Activated CD8-positive, alpha-beta T cell treated with anti-CD3 and anti-CD28 coated beads for 36 hours (primary cell): ENCODE results near the gene LY6G5B. TPM values are rescaled to one million over a fixed set of nuclear protein-coding genes. Genes with fewer than 3 reads are reported as not detected.

Source experiments
- ATAC-seq: fragments of 200-7000 bp; cut with Tn5 transposase; one replicate; pipeline ENCODE4 v1.10.0; 2021; ENCODE audit warnings: mild to moderate bottlenecking, moderate library complexity
- CTCF ChIA-PET: fragments of 350-600 bp; sonication (Branson Sonifier 250); formaldehyde crosslinking; loops from one replicate; lab custom pipeline; 2021; ENCODE audit warnings: antibody characterized with exemption; lab: Charles Lee
- POLR2A ChIA-PET: fragments of 350-600 bp; sonication (Branson Sonifier 250); formaldehyde crosslinking; loops from one replicate; lab custom pipeline; 2021; ENCODE audit warnings: antibody characterized with exemption; lab: Charles Lee
- DNase-seq: peaks from one replicate; pipeline ENCODE4 v3.0.0-alpha.2; 2020
- H3K27ac Mint-ChIP-seq: one replicate; pipeline ENCODE4 v1.8.0; 2021; ENCODE audit warnings: mild to moderate bottlenecking, mixed read lengths
- H3K27me3 Mint-ChIP-seq: one replicate; pipeline ENCODE4 v1.8.0; 2021; ENCODE audit warnings: mixed read lengths
- H3K36me3 Mint-ChIP-seq: one replicate; pipeline ENCODE4 v1.8.0; 2021; ENCODE audit warnings: low read depth, mixed read lengths
- H3K4me1 Mint-ChIP-seq: one replicate; pipeline ENCODE4 v1.8.0; 2021; ENCODE audit warnings: low read depth, mixed read lengths
- H3K4me3 Mint-ChIP-seq: one replicate; pipeline ENCODE4 v1.8.0; 2021; ENCODE audit warnings: mild to moderate bottlenecking, moderate library complexity, mixed read lengths
- H3K9me3 Mint-ChIP-seq: one replicate; pipeline ENCODE4 v1.8.0; 2021; ENCODE audit warnings: mixed read lengths
- intact Hi-C: fragments of 100-400 bp; cut with micrococcal nuclease; formaldehyde crosslinking; loops from one replicate; pipeline ENCODE4 v1.10.0; 2022
- total RNA-seq, 2 experiments: library from RNA; stranded (reverse); gene quantifications; one replicate each; pipeline ENCODE4 v1.2.3, GENCODE V29; 2021
- TF ChIP-seq, protein P1 (sequence below): fragments of 200-600 bp; IDR thresholded peaks from one replicate; pipeline ENCODE4 v1.8.0; 2022; ENCODE audit warnings: antibody characterized with exemption, mild to moderate bottlenecking

Gene LY6G5B
- total RNA-seq, 2 experiments from 2014 or later = 14.7 to 16.1 TPM

DNA sequence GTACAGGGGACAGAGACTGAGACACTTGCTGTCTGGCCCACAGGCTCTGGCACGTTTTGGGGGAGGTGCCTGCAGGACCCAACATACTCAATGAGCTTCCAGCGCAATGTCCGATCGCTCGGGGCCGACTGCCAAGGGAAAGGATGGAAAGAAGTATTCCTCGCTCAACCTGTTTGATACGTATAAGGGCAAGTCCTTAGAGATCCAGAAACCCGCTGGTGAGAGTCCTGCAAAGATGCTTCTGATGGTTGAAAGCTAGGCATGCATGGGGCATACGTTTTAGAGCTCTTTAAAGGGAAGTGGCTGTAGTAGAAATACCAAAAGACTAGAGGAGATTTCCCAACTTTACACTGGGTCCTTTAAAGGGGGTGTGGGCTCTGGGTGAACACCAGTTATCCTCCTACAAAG, 47.1 kb upstream of the LY6G5B start:
- peak overlapping the region; percentile 95 for H3K4me3 Mint-ChIP-seq
- H3K9me3 Mint-ChIP-seq = no peaks in the 10 kb centered on the region
- TF ChIP-seq, protein P1, sequence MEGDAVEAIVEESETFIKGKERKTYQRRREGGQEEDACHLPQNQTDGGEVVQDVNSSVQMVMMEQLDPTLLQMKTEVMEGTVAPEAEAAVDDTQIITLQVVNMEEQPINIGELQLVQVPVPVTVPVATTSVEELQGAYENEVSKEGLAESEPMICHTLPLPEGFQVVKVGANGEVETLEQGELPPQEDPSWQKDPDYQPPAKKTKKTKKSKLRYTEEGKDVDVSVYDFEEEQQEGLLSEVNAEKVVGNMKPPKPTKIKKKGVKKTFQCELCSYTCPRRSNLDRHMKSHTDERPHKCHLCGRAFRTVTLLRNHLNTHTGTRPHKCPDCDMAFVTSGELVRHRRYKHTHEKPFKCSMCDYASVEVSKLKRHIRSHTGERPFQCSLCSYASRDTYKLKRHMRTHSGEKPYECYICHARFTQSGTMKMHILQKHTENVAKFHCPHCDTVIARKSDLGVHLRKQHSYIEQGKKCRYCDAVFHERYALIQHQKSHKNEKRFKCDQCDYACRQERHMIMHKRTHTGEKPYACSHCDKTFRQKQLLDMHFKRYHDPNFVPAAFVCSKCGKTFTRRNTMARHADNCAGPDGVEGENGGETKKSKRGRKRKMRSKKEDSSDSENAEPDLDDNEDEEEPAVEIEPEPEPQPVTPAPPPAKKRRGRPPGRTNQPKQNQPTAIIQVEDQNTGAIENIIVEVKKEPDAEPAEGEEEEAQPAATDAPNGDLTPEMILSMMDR = no peak
- intact Hi-C loops = no loop called here
- ATAC-seq (no peak), DNase-seq (no peak)
- POLR2A ChIA-PET = interaction anchor here (0.6 to 11.4 kb wide), 16 partner anchors 18 to 237 kb away, joined by 3 to 235 read pairs (median 5); partner anchors contain the start of genes APOM, ATP6V1G2, BAG6 and C6orf47
- peak overlapping the region; percentile 95 for H3K27ac Mint-ChIP-seq
- peaks cover 79% of the 10 kb centered on the region for H3K36me3 Mint-ChIP-seq
- peaks cover 39% of the 10 kb centered on the region for H3K4me1 Mint-ChIP-seq
- H3K27me3 Mint-ChIP-seq = no peaks in the 10 kb centered on the region
- CTCF ChIA-PET = interaction anchor here (0.9 to 2.1 kb wide), 9 partner anchors 11 to 128 kb away, joined by 3 to 6 read pairs (median 4); partner anchors contain the start of genes DDX39B and NFKBIL1

DNA sequence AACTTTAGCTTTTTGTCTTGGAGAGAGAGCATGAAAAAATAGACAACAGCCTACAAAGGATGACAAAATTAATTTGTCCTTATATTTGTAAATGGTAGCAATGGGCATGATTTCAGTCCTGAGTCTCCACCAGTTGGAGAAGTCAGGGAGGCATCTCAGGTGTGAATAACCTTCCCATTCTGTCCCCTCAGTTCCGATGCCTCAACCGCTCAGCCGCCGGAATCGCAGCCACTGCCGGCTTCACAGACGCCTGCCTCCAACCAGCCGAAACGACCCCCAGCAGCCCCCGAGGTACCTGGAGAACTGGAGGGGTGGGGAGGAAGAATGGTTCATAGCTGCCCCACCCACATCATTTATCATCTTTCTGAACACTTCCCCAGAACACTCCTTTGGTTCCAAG, 45.7 kb upstream of the LY6G5B start:
- ATAC-seq = no peak
- Mint-ChIP-seq H3K27ac (no peak overlapping the region), H3K4me1 (peaks cover 34% of the 10 kb centered on the region), H3K9me3 (no peaks in the 10 kb centered on the region), H3K36me3 (peaks cover 83% of the 10 kb centered on the region), H3K27me3 (no peaks in the 10 kb centered on the region), H3K4me3 (no peak overlapping the region)
- ChIA-PET CTCF (interaction anchor here (2.2 kb wide), 1 partner anchor 10 kb away, joined by 5 read pairs; no protein-coding TSS in a partner anchor), POLR2A (interaction anchor here (2.2 to 11.4 kb wide), 3 partner anchors 16 to 88 kb away, joined by 7 to 235 read pairs (median 10); partner anchors contain the start of gene BAG6)
- TF ChIP-seq, protein P1 = no peak
- DNase-seq = no peak
- intact Hi-C loops = no loop called here

DNA sequence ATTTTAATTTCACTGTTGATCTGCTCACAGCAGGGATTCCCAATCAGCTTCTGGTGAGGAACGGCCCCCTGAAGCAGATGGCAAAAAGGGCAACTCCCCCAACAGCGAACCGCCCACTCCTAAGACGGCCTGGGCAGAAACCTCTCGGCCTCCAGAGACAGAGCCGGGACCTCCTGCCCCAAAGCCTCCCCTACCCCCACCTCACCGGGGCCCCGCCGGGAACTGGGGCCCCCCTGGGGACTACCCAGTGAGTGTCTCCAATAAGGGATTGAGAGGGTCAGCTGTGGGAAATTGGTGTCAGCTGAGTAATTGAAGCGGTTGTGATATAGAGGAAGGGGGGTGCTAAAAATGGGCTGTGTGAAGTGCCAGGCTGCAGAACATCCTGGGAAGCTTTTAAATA, 42.8 kb upstream of the LY6G5B start:
- POLR2A ChIA-PET = interaction anchor here (0.6 to 11.4 kb wide), 5 partner anchors 13 to 180 kb away, joined by 3 to 235 read pairs (median 3); partner anchors contain the start of genes APOM, BAG6 and LSM2
- Mint-ChIP-seq H3K9me3 (no peaks in the 10 kb centered on the region), H3K4me3 (no peak overlapping the region), H3K27me3 (no peaks in the 10 kb centered on the region), H3K4me1 (peaks cover 23% of the 10 kb centered on the region), H3K27ac (no peak overlapping the region), H3K36me3 (peaks cover 84% of the 10 kb centered on the region)
- TF ChIP-seq, protein P1 = no peak
- DNase-seq = no peak
- no peak for ATAC-seq
- CTCF ChIA-PET = interaction anchor here (1.3 kb wide), 1 partner anchor 9 kb away, joined by 5 read pairs; no protein-coding TSS in a partner anchor
- intact Hi-C loops = no loop called here

DNA sequence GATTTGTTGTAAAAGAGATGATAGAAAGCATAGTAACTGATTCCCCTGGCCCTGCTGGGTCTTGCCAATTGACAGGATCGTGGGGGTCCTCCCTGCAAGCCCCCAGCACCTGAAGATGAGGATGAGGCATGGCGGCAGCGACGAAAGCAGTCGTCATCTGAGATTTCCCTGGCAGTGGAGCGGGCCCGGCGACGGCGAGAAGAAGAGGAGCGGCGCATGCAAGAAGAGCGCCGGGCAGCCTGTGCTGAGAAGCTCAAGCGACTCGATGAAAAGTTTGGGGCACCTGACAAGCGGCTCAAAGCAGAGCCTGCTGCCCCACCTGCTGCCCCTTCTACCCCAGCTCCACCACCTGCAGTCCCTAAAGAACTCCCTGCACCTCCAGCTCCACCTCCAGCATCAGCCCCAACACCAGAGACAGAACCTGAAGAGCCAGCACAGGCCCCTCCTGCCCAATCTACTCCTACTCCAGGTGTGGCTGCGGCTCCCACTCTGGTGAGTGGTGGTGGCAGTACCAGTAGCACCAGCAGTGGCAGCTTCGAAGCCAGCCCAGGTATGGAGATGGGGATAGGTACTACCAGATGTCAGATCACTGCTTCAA, 42.0 kb upstream of the LY6G5B start:
- ChIA-PET POLR2A (interaction anchor here (1.4 to 11.4 kb wide), 4 partner anchors 12 to 179 kb away, joined by 3 to 235 read pairs (median 11); partner anchors contain the start of genes BAG6 and LSM2), CTCF (interaction anchor here (1.3 kb wide), 1 partner anchor 8 kb away, joined by 5 read pairs; no protein-coding TSS in a partner anchor)
- DNase-seq = no peak
- intact Hi-C loops = no loop called here
- Mint-ChIP-seq H3K4me3 (no peak overlapping the region), H3K36me3 (peaks cover 79% of the 10 kb centered on the region), H3K4me1 (peaks cover 15% of the 10 kb centered on the region), H3K9me3 (no peaks in the 10 kb centered on the region), H3K27me3 (no peaks in the 10 kb centered on the region), H3K27ac (no peak overlapping the region)
- TF ChIP-seq, protein P1 = no peak
- ATAC-seq = no peak

DNA sequence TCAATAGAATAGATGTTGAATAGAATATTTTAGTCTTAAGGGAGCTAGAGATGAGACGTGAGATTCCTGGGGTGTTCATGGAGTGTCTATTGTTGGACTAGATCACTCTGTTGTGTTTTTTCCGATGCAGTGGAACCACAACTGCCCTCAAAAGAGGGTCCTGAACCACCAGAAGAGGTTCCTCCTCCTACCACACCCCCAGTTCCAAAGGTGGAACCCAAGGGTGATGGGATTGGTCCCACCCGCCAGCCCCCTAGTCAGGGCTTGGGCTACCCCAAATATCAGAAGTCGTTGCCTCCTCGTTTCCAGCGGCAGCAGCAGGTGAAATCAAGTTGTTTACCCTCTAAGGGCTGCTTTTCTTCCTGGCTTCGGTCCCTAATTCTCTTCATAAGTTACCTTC, 40.8 kb upstream of the LY6G5B start:
- H3K4me1 Mint-ChIP-seq = peaks cover 7% of the 10 kb centered on the region
- ATAC-seq (no peak), DNase-seq (no peak)
- intact Hi-C loops = no loop called here
- H3K27me3 Mint-ChIP-seq = no peaks in the 10 kb centered on the region
- CTCF ChIA-PET = no interaction called here
- POLR2A ChIA-PET = interaction anchor here (1.7 to 11.4 kb wide), 2 partner anchors 11 to 42 kb away, joined by 4 to 235 read pairs; no protein-coding TSS in a partner anchor
- H3K4me3 Mint-ChIP-seq = no peak overlapping the region
- peak overlapping the region; percentile 27 for H3K27ac Mint-ChIP-seq
- H3K9me3 Mint-ChIP-seq = no peaks in the 10 kb centered on the region
- peaks cover 74% of the 10 kb centered on the region for H3K36me3 Mint-ChIP-seq
- TF ChIP-seq, protein P1 = no peak
